Left ventricle myocardium inferior (tissue), 1 donor: ENCODE measurements around the gene FAM107B. TPM values are rescaled to one million over a fixed set of nuclear protein-coding genes. Genes with fewer than 3 reads are reported as not detected.

Source experiments
- DNase-seq: peaks from one replicate; pipeline ENCODE4 v3.0.0-alpha.2; 2020
- H3K27ac ChIP-seq: fragments of 200-600 bp; replicated peaks from 2 replicates; pipeline ENCODE4 v1.8.0; 2021
- H3K27me3 ChIP-seq: fragments of 200-600 bp; 2 replicates; pipeline ENCODE4 v1.8.0; 2021; ENCODE audit warnings: low read depth
- H3K36me3 ChIP-seq: fragments of 200-600 bp; 2 replicates; pipeline ENCODE4 v1.8.0; 2021
- H3K4me1 ChIP-seq: fragments of 200-600 bp; 2 replicates; pipeline ENCODE4 v1.8.0; 2021
- H3K4me3 ChIP-seq: fragments of 200-600 bp; 2 replicates; pipeline ENCODE4 v1.8.0; 2021; ENCODE audit warnings: mild to moderate bottlenecking, moderate library complexity
- H3K9me3 ChIP-seq: fragments of 200-600 bp; replicated peaks from 2 replicates; pipeline ENCODE4 v1.8.0; 2021
- CTCF ChIP-seq: fragments of 200-600 bp; IDR thresholded peaks from 2 replicates; pipeline ENCODE4 v1.8.0; 2021; ENCODE audit warnings: antibody characterized with exemption, mild to moderate bottlenecking, borderline replicate concordance
- intact Hi-C: fragments of 100-400 bp; cut with micrococcal nuclease; formaldehyde crosslinking; loops from one replicate; pipeline ENCODE4 v1.11.0; 2022
- long read RNA-seq: library from polyadenylated mRNA; unstranded; transcript quantifications from one replicate; pipeline ENCODE4 v2.0.0, GENCODE V29; 2021
- total RNA-seq: library from RNA; stranded (reverse); fragmentation: NEBNext Ultra II Directional; extraction: Animal tissue kit (Norgen Biotek cat#: 25700); gene quantifications from one replicate; pipeline ENCODE4 v1.2.1, GENCODE V29; 2021
- donor health status: DM: no; HTN: yes; CAD: no; lungs with severe emphysema.

FAM107B gene
- total RNA-seq, result 4.7 TPM
- long read RNA-seq, partial matches to known transcripts, result 0 of 6 reads
- long read RNA-seq, other reads (novel, unspliced or antisense), result 1 of 6 reads

- no peak for DNase-seq
- no peak within 1 kb of the TSS for H3K27ac ChIP-seq
- H3K4me3 ChIP-seq, result no peak within 1 kb of the TSS
- intact Hi-C loops, result no loop called here
- H3K36me3 ChIP-seq, result no peaks in the 10 kb centered on the region
- no peak for TF ChIP-seq CTCF
- no peaks in the 10 kb centered on the region for H3K27me3 ChIP-seq
- no peaks in the 10 kb centered on the region for H3K9me3 ChIP-seq
- peaks cover 10% of the 10 kb centered on the region for H3K4me1 ChIP-seq
These were observed at the start of gene FAM107B for GRCh38 chr10:14774797-14775196. Gene FAM107B, minus strand, starts transcription at chr10:14774897. Its CDS starts 234 bp downstream, at chr10:14774663.

GRCh38 chr10:14823966-14824365, 49.3 kb upstream of the FAM107B start:
- Histone ChIP-seq H3K27me3 (no peaks in the 10 kb centered on the region), H3K9me3 (no peaks in the 10 kb centered on the region), H3K4me1 (peaks cover 5% of the 10 kb centered on the region), H3K4me3 (no peak overlapping the region), H3K36me3 (no peaks in the 10 kb centered on the region), H3K27ac (no peak overlapping the region)
- no peak for TF ChIP-seq CTCF
- no peak for DNase-seq
- intact Hi-C loops, result loop anchor here (5.0 kb wide), 1 partner anchor 327 kb away; no protein-coding TSS in a partner anchor

- Histone ChIP-seq H3K27me3 (no peaks in the 10 kb centered on the region), H3K9me3 (no peaks in the 10 kb centered on the region), H3K36me3 (no peaks in the 10 kb centered on the region), H3K27ac (no peak overlapping the region), H3K4me3 (no peak overlapping the region), H3K4me1 (peaks cover 5% of the 10 kb centered on the region)
- intact Hi-C loops, result loop anchor here (5.0 kb wide), 1 partner anchor 326 kb away; no protein-coding TSS in a partner anchor
- peak; percentile 17 for DNase-seq
- peak; percentile 65 for TF ChIP-seq CTCF
These were observed 48.4 kb upstream of the FAM107B start for GRCh38 chr10:14822879-14823755.

GRCh38 chr10:14821635-14822375, 47.1 kb upstream of the FAM107B start:
- Histone ChIP-seq H3K27me3 (no peaks in the 10 kb centered on the region), H3K27ac (no peak overlapping the region), H3K4me3 (no peak overlapping the region), H3K4me1 (peaks cover 5% of the 10 kb centered on the region), H3K9me3 (no peaks in the 10 kb centered on the region), H3K36me3 (no peaks in the 10 kb centered on the region)
- no peak for DNase-seq
- no peak for TF ChIP-seq CTCF
- intact Hi-C loops, result loop anchor here (5.0 kb wide), 1 partner anchor 325 kb away; no protein-coding TSS in a partner anchor

GRCh38 chr10:14820775-14821154, 46.1 kb upstream of the FAM107B start:
- no peak overlapping the region for H3K27ac ChIP-seq
- H3K36me3 ChIP-seq, result no peaks in the 10 kb centered on the region
- H3K4me1 ChIP-seq, result peaks cover 5% of the 10 kb centered on the region
- no peak for TF ChIP-seq CTCF
- DNase-seq, result no peak
- H3K4me3 ChIP-seq, result no peak overlapping the region
- H3K27me3 ChIP-seq, result no peaks in the 10 kb centered on the region
- intact Hi-C loops, result loop anchor here (5.0 kb wide), 1 partner anchor 323 kb away; no protein-coding TSS in a partner anchor
- H3K9me3 ChIP-seq, result no peaks in the 10 kb centered on the region
